HK-2 (cell line): ENCODE data around the gene SPATA9.
"Not testable (repeated sequence)": the region's sequence is repeated elsewhere in the genome, so short reads cannot be mapped to it uniquely, and the experiment has no call there.

ENCODE experiments used
- DNase-seq: peaks from one replicate; pipeline ENCODE4 v3.0.0-alpha.2; 2018; ENCODE audit not compliant: unreplicated experiment

SPATA9 gene

GRCh38 chr5:95646226-95646568 is 36.6 kb downstream of the SPATA9 start:
- not testable (repeated sequence) for DNase-seq

GRCh38 chr5:95644351-95645042 is 38.3 kb downstream of the SPATA9 start:
- DNase-seq, result peak; percentile 23

- DNase-seq, result no peak
Measured at GRCh38 chr5:95643152-95643551, 39.6 kb downstream of the SPATA9 start.

GRCh38 chr5:95641741-95642220 is 41.0 kb downstream of the SPATA9 start:
- no peak for DNase-seq

GRCh38 chr5:95638632-95639031 is 44.2 kb downstream of the SPATA9 start:
- DNase-seq, result no peak

GRCh38 chr5:95634081-95634480 is 48.7 kb downstream of the SPATA9 start:
- no peak for DNase-seq

- no peak for DNase-seq
Measured at GRCh38 chr5:95633671-95634070, 49.1 kb downstream of the SPATA9 start.

- not testable (repeated sequence) for DNase-seq
Measured at GRCh38 chr5:95632942-95633341, 49.8 kb downstream of the SPATA9 start.

GRCh38 chr5:95631991-95632675 is 50.7 kb downstream of the SPATA9 start:
- peak; percentile 64 for DNase-seq

- peak; percentile 9 for DNase-seq
Measured at GRCh38 chr5:95631255-95631958, 51.4 kb downstream of the SPATA9 start.

GRCh38 chr5:95630394-95630917 is 52.3 kb downstream of the SPATA9 start:
- no peak for DNase-seq

- DNase-seq, result no peak
Measured at GRCh38 chr5:95628933-95629332, 53.9 kb downstream of the SPATA9 start.

GRCh38 chr5:95627971-95628810 is 54.6 kb downstream of the SPATA9 start:
- DNase-seq, result no peak

GRCh38 chr5:95626701-95627100 is 56.1 kb downstream of the SPATA9 start:
- no peak for DNase-seq

- no peak for DNase-seq
Measured at GRCh38 chr5:95624368-95624767, 58.4 kb downstream of the SPATA9 start.

GRCh38 chr5:95623706-95624105 is 59.1 kb downstream of the SPATA9 start:
- DNase-seq, result no peak

GRCh38 chr5:95621839-95622629 is 60.8 kb downstream of the SPATA9 start:
- no peak for DNase-seq

- peak; percentile 23 for DNase-seq
Measured at GRCh38 chr5:95620870-95621838, 61.6 kb downstream of the SPATA9 start.

- DNase-seq, result peak; percentile 65
Measured at GRCh38 chr5:95620030-95620869, 62.5 kb downstream of the SPATA9 start, which contains the start of gene GPR150. Gene GPR150, plus strand, starts transcription at chr5:95620087. Its CDS starts 189 bp downstream, at chr5:95620276.
